Fibroblast of the aortic adventitia (primary cell): Measurements from ENCODE around the gene KRABD2.
"Not testable (repeated sequence)": the region's sequence is repeated elsewhere in the genome, so short reads cannot be mapped to it uniquely, and the experiment has no call there.

ENCODE experiments used
- DNase-seq: peaks from one replicate; pipeline ENCODE4 v3.0.0-alpha.2; 2010; ENCODE audit warnings: low read depth
- H3K4me3 ChIP-seq: 2 replicates; pipeline ENCODE4 v1.5.1; 2011; ENCODE audit warnings: low read depth, mild to moderate bottlenecking, control low read depth, low read length, moderate library complexity
- TF ChIP-seq, protein P1 (sequence below): IDR thresholded peaks from 2 replicates; pipeline ENCODE4 v1.5.1; 2011; ENCODE audit warnings: mild to moderate bottlenecking, low read length, control low read depth, inconsistent platforms; ENCODE audit not compliant: insufficient read depth

KRABD2 gene

DNA sequence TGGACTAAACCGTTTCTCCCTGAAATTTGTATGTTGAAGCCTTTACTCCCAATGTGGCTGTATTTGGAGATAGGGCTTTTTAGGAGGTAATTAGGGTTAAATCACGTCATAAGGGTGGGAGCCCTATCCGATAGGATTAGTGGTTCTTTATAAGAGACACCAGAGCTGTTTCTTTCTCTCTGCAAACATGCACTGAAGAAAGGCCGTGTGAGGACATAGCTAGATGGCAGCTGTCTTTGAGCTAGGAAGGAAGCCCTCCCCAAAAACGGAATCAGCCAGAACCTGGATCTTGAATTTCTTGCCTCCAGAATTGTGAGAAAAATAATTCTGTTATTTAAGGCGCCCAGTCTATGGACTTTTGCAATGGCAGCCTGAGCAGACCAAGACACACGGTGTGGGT, 22.8 kb downstream of the KRABD2 start:
- no peak for DNase-seq
- no peak overlapping the region for H3K4me3 ChIP-seq
- TF ChIP-seq, protein P1, sequence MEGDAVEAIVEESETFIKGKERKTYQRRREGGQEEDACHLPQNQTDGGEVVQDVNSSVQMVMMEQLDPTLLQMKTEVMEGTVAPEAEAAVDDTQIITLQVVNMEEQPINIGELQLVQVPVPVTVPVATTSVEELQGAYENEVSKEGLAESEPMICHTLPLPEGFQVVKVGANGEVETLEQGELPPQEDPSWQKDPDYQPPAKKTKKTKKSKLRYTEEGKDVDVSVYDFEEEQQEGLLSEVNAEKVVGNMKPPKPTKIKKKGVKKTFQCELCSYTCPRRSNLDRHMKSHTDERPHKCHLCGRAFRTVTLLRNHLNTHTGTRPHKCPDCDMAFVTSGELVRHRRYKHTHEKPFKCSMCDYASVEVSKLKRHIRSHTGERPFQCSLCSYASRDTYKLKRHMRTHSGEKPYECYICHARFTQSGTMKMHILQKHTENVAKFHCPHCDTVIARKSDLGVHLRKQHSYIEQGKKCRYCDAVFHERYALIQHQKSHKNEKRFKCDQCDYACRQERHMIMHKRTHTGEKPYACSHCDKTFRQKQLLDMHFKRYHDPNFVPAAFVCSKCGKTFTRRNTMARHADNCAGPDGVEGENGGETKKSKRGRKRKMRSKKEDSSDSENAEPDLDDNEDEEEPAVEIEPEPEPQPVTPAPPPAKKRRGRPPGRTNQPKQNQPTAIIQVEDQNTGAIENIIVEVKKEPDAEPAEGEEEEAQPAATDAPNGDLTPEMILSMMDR, result no peak

DNA sequence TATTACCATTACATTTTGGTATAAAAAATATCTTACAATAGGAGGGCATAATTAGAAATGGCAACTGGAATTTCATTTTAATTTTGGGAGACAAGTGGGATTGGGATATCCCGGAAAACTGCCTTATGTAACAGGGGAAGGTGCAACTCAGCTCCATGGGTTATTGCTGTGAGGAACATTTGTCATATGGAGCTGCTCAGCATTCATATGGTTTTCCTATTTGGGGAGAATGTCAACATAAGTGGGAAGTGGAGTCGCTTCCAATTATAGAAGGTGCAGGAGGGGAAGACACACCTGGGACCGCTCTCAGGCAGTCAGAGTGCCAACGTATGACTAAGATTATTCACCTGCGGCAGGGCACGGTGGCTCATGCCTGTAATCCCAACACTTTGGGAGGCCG, 26.2 kb downstream of the KRABD2 start:
- no peak for DNase-seq
- TF ChIP-seq, protein P1, result no peak
- H3K4me3 ChIP-seq, result no peak overlapping the region

DNA sequence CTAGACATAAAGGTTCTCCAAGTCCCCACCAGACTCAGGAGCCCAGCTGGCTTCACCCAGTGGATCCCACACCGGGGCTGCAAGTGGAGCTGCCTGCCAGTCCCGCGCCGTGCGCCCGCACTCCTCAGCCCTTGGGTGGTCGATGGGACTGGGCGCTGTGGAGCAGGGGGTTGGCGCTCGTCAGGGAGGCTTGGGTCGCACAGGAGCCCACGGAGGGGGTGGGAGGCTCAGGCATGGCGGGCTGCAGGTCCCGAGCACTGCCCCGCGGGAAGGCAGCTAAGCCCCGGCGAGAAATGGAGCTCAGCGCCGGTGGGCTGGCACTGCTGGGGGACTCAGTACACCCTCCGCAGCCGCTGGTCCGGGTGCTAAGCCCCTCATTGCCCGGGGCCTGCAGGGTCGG, 29.5 kb downstream of the KRABD2 start:
- DNase-seq, H3K4me3 ChIP-seq: not testable (repeated sequence)

DNA sequence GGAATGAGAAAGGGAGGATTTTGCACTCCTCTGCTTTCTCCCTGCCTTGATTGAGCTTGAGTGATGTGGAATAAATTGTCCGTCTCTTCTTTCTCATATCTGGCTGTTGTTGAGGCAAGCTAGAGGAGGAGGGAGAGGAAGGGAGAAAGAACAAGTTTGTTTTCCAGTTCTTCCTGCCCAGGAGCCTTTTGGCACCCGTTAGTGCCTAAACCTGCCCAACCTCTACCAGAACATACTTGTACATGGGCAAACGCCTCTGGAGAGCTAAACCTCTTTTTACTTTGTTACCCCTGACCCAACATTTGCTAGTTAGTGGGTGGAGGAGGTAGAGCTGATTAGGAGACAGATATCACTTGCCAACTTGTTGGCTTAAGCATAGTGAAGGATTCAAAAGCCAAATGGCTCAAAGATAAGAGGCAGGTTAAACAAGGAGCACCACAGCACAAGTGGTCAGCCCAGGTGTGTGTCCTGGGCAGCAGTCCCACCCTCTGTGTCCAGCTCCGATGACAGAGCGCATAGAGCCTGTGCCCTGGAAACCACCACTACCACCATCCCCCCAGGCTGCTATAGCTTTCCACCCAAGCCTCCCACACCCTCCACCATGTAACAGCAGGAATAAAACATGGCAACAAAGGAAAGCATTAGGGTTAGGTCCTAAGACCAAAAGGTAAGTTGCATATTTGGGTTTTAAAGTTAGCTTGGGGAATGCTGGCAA, 30.4 kb downstream of the KRABD2 start:
- TF ChIP-seq, protein P1, result no peak
- DNase-seq, result no peak

DNA sequence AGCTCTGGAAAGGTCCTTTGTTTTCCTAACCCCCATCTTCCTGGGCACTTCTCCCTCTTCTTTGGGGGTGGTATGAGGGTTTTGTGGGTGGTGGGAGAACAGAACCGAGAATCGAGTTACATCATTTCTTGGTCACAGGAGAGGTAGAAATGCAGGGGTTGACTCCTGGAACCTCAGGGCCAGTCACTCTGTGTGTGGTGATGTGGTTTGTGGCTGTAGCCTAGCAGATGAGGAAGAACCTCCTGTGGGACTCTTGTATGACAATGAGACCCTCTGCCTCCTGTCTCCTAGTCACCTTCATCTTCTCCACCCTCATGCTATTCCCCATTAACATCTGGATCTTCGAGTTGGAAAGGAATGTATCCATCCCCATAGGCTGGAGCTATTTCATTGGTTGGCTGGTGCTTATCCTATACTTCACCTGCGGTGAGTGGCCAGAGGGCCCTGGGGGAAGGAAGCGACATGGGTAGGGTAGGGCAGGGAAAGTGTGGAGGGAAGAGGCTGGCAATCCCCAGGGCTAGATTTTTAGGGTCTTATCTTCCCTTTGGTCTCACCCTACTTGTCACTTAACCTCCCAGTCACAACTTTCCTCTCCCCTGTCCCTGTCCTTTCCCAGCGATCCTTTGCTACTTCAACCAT, 31.3 kb downstream of the KRABD2 start:
- no peak overlapping the region for H3K4me3 ChIP-seq

More for the DNA sequence above, 30.4 kb downstream of the KRABD2 start:
- no peak overlapping the region for H3K4me3 ChIP-seq

DNA sequence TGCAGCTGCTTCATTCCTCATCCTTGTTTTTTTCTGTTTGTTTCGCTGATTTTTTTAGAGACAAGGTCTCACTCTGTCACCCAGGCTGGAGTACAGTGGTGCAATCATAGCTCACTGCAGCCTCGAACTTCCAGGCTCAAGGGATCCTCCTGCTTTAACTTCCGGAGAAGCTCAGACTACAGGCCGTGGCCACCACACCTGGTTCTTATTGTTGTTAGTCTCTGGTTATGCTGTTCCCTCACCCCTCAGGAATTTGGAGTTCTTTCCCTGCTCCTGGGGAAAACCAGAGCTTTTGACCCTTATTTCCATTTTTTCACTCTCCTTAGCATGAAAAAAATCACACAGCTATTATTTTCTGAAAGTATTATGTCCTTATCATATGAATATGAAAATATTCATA, 35.0 kb downstream of the KRABD2 start:
- TF ChIP-seq, protein P1, result no peak
- H3K4me3 ChIP-seq, result no peak overlapping the region
- DNase-seq, result no peak

More for the DNA sequence above, 31.3 kb downstream of the KRABD2 start:
- TF ChIP-seq, protein P1, result no peak
- no peak for DNase-seq

DNA sequence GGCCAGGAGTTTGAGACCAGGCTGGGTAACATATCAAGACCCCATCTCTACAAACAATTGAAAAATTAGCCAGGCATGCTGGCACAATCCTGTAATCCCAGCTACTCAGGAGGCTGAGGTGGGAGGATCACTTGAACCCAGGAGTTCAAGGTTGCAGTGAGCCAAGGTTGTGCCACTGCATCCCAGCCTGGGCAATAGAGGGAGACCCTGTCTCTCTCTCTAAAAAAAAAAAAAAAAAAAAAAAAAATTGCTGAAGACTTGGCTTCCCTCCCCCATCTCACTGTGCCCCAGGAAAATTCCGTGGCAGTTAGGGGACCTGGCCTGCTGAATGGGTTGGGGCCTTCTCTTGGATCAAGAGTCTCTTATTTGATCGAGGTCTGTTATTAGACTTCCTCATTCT, 37.0 kb downstream of the KRABD2 start, which contains the start of gene ODF4:
TSS of gene ODF4 (plus strand) at position 301 of the 400 bp plus-strand sequence. CDS start 212 bp downstream, outside the sequence.
- no peak within 1 kb of the TSS for H3K4me3 ChIP-seq
- DNase-seq, result no peak
- TF ChIP-seq, protein P1, result no peak
